Suprapubic skin (tissue), 4 donors: ENCODE results near the gene YIF1A. TPM values are rescaled to one million over a fixed set of nuclear protein-coding genes. Genes with fewer than 3 reads are reported as not detected.

Experiments
- DNase-seq, 2 donors: peaks; one replicate each; pipeline ENCODE4 v3.0.0-alpha.2; 2019; ENCODE audit warnings: low spot score in 2 of 2
- H3K27ac ChIP-seq: fragments of 200-600 bp; sonication (generic); one replicate; pipeline ENCODE4 v1.5.1; 2019
- H3K27me3 ChIP-seq: fragments of 200-600 bp; sonication (generic); one replicate; pipeline ENCODE4 v1.5.1; 2019
- H3K36me3 ChIP-seq: fragments of 200-600 bp; sonication (generic); one replicate; pipeline ENCODE4 v1.5.1; 2019
- H3K4me1 ChIP-seq: fragments of 200-600 bp; sonication (generic); one replicate; pipeline ENCODE4 v1.5.1; 2019
- H3K4me3 ChIP-seq: fragments of 200-600 bp; sonication (generic); one replicate; pipeline ENCODE4 v1.5.1; 2019; ENCODE audit warnings: mild to moderate bottlenecking
- H3K9me3 ChIP-seq: fragments of 200-600 bp; sonication (generic); one replicate; pipeline ENCODE4 v1.5.1; 2019
- EP300 ChIP-seq: sonication (generic); formaldehyde crosslinking; IDR thresholded peaks from one replicate; pipeline ENCODE4 v1.6.1; 2017; ENCODE audit warnings: antibody characterized with exemption
- POLR2A ChIP-seq, 2 donors: fragments of 450-650 bp; IDR thresholded peaks; one replicate each; pipeline ENCODE4 v1.6.1; 2017; ENCODE audit warnings: antibody characterized with exemption in 2 of 2, mild to moderate bottlenecking in 2 of 2, moderate library complexity in 2 of 2
- POLR2AphosphoS5 ChIP-seq, 3 donors: sonication (generic); formaldehyde crosslinking; IDR thresholded peaks; one replicate each; pipeline ENCODE4 v1.6.1; 2017; ENCODE audit warnings: antibody characterized with exemption in 3 of 3
- whole genome bisulfite sequencing: methylation state at CpG from one replicate; pipeline ENCODE4 v1.1.5; 2018; 5-methylcytosine and 5-hydroxymethylcytosine counted together
- total RNA-seq, 4 donors: library from RNA; depleted of rRNA; stranded (reverse); fragments of >200 nt; gene quantifications; one replicate each; pipeline ENCODE4 v1.1.0, GENCODE V29; 2016
- TF ChIP-seq, protein P1 (sequence below), 2 donors: fragments of 200-600 bp in 1 of 2; fragments of 450-650 bp in 1 of 2; sonication (generic) in 1 of 2; IDR thresholded peaks; one replicate each; pipeline ENCODE4 v1.5.1; 2016 to 2019; ENCODE audit warnings: antibody characterized with exemption in 2 of 2, mild to moderate bottlenecking in 1 of 2, moderate library complexity in 1 of 2

YIF1A gene
- total RNA-seq, 4 donors from 2014 or later: 21.6 to 61.3 (median 56.1) TPM

GRCh38 chr11:66327171-66328030, 38.5 kb upstream of the YIF1A start:
- Histone ChIP-seq H3K4me3 (no peak overlapping the region), H3K4me1 (peaks cover 53% of the 10 kb centered on the region), H3K27me3 (no peaks in the 10 kb centered on the region), H3K9me3 (no peaks in the 10 kb centered on the region), H3K36me3 (peaks cover 10% of the 10 kb centered on the region), H3K27ac (peak overlapping the region; percentile 74)
- DNase-seq: peak in 1 of 2 donors; percentile 73
- TF ChIP-seq, protein P1, sequence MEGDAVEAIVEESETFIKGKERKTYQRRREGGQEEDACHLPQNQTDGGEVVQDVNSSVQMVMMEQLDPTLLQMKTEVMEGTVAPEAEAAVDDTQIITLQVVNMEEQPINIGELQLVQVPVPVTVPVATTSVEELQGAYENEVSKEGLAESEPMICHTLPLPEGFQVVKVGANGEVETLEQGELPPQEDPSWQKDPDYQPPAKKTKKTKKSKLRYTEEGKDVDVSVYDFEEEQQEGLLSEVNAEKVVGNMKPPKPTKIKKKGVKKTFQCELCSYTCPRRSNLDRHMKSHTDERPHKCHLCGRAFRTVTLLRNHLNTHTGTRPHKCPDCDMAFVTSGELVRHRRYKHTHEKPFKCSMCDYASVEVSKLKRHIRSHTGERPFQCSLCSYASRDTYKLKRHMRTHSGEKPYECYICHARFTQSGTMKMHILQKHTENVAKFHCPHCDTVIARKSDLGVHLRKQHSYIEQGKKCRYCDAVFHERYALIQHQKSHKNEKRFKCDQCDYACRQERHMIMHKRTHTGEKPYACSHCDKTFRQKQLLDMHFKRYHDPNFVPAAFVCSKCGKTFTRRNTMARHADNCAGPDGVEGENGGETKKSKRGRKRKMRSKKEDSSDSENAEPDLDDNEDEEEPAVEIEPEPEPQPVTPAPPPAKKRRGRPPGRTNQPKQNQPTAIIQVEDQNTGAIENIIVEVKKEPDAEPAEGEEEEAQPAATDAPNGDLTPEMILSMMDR (IDR thresholded peaks at IDR 0.05): no peak
- TF ChIP-seq EP300: no peak
- TF ChIP-seq POLR2A (IDR thresholded peaks at IDR 0.05): no peak
- TF ChIP-seq POLR2AphosphoS5 (IDR thresholded peaks at IDR 0.05): no peak
- 70% methylated on average over 10 of the region's 10 CpGs for WGBS

DNA sequence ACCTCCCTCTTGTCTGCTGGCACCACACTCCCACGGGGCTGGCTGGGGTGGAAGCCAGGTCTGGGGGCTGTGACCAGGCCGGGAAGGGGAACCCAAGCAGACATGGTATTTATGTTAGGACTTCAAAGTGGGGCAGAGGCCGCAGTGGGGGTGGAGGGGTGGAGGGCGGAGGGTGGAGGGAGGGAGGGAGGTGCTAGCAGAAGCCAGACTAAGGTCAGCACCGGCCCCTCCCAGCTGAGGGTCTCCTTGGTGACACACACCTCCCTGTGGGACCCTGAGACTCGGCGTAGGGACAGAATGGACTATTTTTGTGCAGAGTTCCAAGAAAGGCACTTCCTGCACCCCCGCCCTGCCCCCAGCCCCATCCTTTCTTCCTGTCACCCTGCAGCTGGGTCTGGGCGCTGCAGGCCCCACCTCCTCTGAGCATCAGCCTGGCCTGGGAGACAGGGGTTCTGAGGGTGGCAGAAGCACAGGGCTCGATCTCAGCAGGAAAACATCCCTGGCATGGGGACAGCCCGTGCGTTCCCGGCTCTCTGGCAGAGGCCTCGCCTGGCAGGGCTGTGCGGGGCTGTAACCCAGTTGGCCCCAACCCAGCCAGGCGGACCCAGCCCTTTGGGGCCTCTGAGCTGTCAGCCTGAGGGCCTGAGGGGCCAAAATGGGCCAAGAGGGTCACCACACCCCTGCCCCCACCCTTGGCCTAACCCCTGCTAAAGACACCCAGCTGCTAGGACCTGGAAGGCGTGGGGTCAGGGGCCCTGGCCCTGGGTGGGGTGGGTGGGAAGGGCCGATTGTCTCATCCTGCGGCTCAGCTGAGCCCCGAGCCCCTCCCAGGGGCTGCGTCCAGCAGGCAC, 37.5 kb upstream of the YIF1A start:
- Histone ChIP-seq H3K27ac (peak overlapping the region; percentile 74), H3K9me3 (no peaks in the 10 kb centered on the region), H3K4me3 (no peak overlapping the region), H3K27me3 (no peaks in the 10 kb centered on the region), H3K4me1 (peaks cover 61% of the 10 kb centered on the region), H3K36me3 (peaks cover under 1% of the 10 kb centered on the region)
- WGBS: 41% methylated on average over 5 of the region's 21 CpGs
- no peak for TF ChIP-seq POLR2AphosphoS5 (IDR thresholded peaks at IDR 0.05)
- TF ChIP-seq POLR2A (IDR thresholded peaks at IDR 0.05): no peak
- TF ChIP-seq EP300: no peak
- TF ChIP-seq, protein P1 (IDR thresholded peaks at IDR 0.05): no peak
- peak in 1 of 2 donors; percentile 77 for DNase-seq

DNA sequence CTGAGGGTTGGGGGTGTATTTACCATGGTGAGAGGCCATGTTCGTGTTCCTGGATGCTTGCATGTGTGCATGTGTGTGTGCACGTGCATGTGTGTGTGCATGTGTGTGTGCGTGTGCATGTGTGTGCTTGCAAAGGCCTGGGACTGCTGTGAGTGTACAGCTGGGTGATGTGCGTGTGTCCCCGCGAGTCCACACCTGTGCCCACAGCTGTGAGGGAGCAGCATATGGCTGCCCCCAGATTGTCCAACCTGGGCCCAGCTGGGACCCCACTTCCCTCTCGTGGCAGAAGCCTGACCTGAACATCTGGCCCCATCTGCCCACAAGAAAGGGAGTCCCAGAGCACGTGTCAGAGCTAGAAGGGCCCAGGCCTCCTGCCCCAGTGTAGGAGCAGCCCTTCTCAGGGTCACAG, 36.3 kb upstream of the YIF1A start:
- DNase-seq: no peak
- TF ChIP-seq POLR2A (IDR thresholded peaks at IDR 0.05) (no peak), POLR2AphosphoS5 (IDR thresholded peaks at IDR 0.05) (no peak), EP300 (no peak)
- TF ChIP-seq, protein P1 (IDR thresholded peaks at IDR 0.05): no peak
- no peak overlapping the region for H3K4me3 ChIP-seq
- H3K36me3 ChIP-seq: no peaks in the 10 kb centered on the region
- WGBS: 66% methylated on average over 6 of the region's 8 CpGs
- H3K4me1 ChIP-seq: peaks cover 63% of the 10 kb centered on the region
- H3K27ac ChIP-seq: no peak overlapping the region
- no peaks in the 10 kb centered on the region for H3K9me3 ChIP-seq
- no peaks in the 10 kb centered on the region for H3K27me3 ChIP-seq

DNA sequence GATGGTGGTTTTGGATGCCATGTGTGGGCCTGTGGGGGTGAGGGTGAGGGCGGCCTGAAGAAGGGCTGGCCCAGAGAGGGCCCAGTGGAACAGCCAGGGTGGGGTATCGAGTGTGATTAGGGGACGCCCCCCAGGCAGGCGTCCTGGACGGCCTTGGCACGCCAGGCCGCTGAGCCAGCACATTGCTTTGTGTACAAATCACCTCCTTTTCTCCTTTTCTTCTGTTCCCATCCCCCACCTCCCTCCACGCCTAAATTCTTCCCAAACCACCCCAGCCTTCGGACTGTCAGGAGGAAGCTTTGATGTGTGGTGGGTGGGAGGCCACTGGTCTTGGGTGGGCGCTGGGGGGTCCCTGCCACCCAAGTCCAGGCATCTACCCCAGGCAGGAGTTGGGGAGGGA, 35.7 kb upstream of the YIF1A start:
- no peaks in the 10 kb centered on the region for H3K9me3 ChIP-seq
- H3K36me3 ChIP-seq: no peaks in the 10 kb centered on the region
- no peak for DNase-seq
- peaks cover 63% of the 10 kb centered on the region for H3K4me1 ChIP-seq
- WGBS: 41% methylated on average over 10 of the region's 10 CpGs
- H3K27me3 ChIP-seq: no peaks in the 10 kb centered on the region
- H3K4me3 ChIP-seq: no peak overlapping the region
- TF ChIP-seq POLR2A (IDR thresholded peaks at IDR 0.05): no peak
- H3K27ac ChIP-seq: peak overlapping the region; percentile 20

DNA sequence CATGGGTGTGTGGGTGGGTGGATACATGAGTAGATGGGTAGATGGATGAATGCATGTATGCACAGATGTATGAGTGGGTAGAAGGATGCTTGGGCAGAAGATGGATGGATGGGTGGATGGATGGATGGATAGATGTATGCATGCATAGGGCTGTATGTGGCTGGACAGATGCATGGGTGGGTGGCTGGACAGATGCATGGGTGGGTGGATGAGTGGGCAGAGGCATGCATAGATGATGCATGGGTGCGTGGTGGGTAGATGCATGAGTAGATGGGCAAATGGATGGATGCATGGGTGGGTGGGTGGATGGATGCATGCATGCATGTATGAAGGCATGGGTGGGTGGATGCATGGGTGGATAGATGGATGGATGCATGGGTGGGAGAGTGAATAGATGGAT, 34.7 kb upstream of the YIF1A start:
- H3K27ac ChIP-seq: no peak overlapping the region
- peaks cover 65% of the 10 kb centered on the region for H3K4me1 ChIP-seq
- H3K27me3 ChIP-seq: no peaks in the 10 kb centered on the region
- H3K4me3 ChIP-seq: no peak overlapping the region
- DNase-seq: no peak
- no peaks in the 10 kb centered on the region for H3K36me3 ChIP-seq
- no peaks in the 10 kb centered on the region for H3K9me3 ChIP-seq
- TF ChIP-seq EP300: no peak
- TF ChIP-seq, protein P1 (IDR thresholded peaks at IDR 0.05): no peak
- no peak for TF ChIP-seq POLR2AphosphoS5 (IDR thresholded peaks at IDR 0.05)
- TF ChIP-seq POLR2A (IDR thresholded peaks at IDR 0.05): no peak
- 96% methylated on average over 1 of the region's 1 CpG for WGBS
